Activated CD4-positive, alpha-beta T cell treated with anti-CD3 and anti-CD28 coated beads, Interleukin-2, amount 50 U/mL, for 16 hours (primary cell): ENCODE measurements around the gene CFAP57.
"Not testable (repeated sequence)": the region's sequence is repeated elsewhere in the genome, so short reads cannot be mapped to it uniquely, and the experiment has no call there.

Experiments used
- DNase-seq: peaks from one replicate; pipeline ENCODE4 v3.0.0-alpha.2; 2020

The CFAP57 gene

DNA sequence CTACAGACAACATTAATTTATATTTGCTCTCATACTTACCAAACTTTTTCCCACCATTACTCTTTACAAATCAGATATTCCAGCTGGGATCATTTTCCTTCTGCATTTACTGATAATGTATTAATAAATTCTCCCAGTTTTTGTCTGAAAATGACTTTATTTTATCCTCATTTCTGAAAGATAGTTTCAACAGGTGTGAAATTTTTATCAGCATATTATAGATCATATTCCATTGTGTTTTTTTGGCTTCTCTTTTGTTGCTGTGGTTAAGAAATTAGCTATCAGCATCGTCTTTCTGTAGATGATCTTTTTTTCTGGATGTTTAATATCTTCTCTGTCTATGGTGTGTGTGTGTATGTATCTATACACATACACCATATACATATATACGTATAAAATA is 2.7 kb downstream of the CFAP57 start:
- no peak for DNase-seq

DNA sequence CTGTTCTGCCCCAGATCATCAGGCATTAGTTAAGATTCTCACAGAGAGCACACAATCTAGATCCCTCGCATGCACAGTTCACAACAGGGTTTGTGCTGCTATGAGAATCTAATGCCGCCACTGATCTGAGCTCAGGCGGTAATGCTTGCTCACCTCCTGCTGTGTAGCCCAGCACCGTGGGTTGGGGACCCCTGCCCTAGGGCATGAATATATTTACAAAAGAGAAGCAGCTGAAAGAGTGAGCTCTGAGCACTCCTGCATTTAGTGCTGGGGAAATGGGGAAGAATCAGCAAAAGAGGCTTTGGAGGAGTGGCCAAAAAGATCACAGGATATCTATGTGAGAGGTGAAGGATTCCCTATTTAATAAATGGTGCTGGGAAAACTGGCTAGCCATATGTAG is 5.6 kb downstream of the CFAP57 start:
- no peak for DNase-seq

DNA sequence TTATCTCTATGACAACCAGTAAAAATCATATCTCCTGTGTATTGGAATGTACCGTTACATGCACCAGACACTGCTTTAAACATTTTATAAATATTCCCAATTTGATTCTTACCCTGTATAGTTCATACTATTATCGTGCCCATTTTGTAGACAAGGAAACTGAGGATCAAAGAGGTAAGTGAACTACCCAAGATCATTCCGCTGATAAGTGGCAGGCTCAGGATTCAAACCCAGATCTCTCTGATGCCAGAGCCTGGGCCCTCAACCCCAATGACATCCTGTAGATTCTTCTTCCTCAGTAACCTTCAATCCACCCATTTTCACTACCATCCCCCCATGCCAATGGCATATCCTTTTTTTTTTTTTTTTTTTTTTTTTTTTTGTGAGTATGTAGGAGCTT is 12.3 kb downstream of the CFAP57 start:
- DNase-seq = no peak

DNA sequence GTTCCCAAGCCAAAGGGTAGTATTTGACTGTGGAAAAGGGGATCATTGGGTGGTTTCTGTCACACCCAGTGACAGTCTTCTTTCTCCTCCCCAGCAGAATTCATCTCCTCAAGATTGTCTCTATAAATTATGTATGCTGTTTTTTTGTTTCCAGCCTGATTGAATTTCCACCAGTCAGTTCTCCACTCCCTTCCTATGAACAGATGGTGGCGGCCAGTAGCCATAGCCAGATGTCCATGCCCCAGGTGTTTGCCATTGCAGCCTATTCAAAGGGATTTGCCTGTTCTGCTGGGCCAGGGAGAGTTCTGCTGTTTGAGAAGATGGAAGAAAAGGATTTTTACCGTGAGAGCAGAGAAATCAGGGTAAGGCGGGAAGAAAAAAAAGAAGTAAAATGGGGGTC is 12.9 kb downstream of the CFAP57 start:
- no peak for DNase-seq

DNA sequence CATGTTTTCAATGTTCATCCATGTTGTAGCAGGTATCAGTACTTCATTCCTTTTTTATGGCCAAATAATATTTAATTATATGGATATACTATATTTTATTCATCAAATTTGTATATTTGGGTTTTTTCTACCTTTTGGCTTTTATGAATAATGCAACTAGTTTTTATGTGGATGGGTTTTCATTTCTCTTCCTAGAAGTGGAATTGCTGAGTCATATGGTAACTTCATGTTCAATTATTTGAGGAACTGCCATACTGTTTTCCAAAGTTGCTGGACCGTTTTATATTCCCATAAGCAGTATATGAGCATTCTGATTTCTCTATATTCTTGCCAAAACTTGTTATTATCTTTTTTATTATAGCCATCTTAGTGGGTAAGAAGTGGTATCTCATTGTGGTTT is 16.0 kb downstream of the CFAP57 start:
- no peak for DNase-seq

DNA sequence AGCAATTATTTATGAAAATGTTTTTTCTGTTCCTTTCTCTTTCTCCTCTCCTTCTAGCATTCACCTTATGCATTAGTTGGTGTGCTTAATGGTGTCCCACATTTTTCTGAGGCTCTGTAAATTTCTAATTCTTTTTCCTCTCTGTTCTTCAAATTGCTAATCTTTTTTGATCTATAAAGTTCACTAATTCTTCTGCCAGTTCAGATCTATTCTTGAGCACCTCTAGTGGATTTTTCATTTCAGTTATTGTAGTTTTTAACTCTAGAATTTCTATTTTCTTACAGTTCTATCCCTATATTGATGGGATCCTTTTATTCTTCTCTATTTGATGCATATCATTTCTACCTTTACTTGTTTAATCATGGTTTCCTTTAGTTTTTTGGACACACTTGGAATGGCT is 22.4 kb downstream of the CFAP57 start:
- DNase-seq = no peak

DNA sequence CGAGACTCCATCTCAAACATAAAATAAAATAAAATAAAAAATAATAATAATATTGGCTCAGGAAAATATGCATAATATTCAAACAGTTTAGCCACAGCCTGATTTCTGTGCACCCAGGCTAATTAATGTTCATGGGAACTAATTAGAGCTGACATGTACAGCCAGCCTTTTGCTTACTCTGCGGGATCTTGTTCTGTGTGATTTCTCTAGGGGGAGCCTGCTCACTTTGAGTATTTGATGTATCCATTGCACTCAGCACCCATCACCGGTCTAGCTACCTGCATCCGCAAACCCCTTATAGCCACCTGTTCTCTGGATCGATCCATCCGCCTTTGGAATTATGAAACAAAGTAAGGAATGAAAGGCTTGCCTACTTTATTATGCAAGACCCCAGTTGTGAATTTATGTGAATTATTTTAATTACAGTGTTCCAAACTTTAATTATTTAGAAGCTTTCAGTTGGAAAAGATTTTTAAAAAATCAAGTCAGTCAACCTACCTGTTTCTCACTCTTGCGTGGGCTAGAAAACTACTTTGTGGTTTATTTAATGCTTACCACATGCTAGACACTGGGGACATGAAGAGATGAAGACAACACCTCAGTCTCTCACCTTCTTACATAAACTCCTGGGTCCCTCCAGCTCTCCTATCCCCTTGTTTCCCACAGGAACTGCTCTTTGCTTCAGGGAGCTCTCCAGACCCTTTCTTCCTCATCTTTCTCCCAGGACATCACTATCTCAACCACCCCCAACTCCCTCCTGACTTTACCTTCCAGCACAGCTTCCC is 25.4 kb downstream of the CFAP57 start:
- no peak for DNase-seq

DNA sequence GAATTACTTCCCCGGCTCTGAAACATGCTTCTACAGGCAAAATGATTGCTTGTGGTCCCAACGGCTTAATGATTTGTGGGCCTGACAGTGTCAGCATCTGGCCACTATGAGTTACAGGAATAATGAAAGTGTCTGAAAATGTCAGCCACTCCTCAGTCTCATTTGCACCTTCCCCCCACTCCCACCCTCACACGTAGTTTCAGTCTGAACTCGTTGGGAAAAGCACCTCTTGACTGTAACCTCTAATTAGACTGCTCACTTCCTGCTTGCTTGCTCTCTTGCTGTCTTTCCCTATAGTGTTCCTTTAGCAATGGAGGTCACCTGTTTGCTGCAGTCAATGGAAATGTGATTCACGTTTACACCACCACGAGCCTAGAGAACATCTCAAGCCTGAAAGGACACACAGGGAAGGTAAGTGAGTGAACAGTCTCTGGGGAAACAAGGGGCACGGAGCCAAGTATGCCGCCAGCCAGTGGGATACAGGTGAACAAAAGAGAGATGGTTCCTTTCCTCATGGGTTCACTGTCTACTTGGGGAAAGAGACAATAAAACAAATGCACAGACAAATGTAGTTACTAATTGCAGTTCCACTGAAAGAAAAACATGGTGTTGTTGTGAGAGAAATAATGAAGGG is 27.1 kb downstream of the CFAP57 start:
- no peak for DNase-seq

DNA sequence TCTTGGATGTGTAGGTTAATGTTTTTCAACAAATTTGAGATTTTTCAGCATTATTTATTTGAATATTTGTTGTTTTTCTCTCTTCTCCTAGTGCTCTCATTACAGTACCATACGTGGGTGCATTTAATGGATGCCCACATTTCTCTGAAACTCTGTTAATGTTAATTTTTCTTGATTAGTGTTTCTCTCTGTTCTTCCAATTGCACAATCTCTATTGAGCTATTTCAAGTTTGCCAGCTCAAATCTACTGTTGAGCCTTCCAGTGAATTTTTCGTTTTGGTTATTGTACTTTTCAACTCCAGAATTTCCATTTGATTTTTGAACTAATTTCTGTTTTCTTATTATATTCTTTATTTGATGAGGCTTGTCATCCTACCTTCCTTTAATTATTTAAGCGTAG is 31.7 kb downstream of the CFAP57 start:
- no peak for DNase-seq

DNA sequence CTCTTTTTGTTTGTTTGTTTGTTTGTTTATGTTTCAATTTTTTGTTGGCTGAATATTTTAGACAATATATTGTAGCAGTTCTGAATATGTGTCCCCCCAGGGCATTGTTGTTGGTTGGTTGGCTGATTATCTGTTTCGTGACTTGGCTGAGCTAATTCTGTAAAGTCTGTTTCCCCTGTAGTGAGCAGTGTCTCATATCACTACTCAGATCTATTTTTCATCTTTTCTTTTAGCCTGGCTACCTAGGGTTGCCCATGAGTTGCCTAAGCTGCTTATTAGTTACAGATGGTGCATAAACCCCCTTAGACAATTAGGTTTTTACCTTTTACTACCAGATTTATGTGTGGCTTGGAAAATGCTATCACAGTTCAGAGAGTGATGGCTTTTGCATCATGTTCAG is 32.3 kb downstream of the CFAP57 start:
- DNase-seq = peak; percentile 26

DNA sequence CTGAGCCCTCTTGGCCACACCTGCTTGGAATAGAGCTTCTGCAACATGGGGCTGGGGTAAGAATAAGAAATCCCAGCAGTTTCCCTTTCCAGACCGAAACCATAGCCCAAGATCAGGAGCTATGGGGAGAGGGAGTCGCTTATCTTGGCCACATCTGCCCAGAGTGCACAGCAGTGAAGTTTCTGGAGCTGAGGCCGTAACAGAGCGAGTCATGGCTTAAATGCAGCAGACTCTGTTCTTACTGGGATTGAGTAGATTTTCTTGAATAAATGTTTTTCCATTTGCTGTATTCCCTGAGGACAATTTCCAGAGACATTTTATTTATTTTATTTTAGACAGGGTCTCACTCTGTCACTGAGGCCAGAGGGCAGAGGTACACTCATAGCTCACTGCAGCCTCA is 33.5 kb downstream of the CFAP57 start:
- no peak for DNase-seq

DNA sequence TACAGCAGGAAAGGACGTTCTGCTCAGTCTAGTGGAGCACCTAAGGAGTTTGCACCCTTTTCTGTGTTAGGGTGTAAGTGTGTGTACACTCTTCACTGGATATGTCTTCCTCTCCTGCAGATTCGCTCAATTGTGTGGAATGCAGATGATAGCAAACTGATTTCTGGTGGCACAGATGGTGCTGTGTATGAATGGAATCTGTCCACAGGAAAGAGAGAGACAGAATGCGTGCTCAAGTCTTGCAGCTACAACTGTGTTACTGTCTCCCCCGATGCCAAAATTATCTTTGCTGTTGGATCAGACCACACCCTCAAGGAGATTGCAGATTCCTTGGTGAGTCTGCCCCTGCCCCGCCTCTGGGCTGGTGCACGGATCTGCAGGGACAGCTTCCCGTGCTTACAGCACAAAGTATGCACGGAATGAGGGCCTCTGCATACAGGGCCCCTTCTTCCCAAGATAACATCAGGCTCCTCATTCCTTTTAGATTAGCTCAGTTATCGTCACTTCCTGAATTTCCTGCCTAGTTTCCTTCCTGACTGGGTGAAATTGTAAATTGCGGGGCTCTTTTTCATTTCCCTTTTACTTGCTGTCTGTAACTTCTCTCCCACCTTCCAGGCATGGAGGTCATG is 34.6 kb downstream of the CFAP57 start:
- no peak for DNase-seq

DNA sequence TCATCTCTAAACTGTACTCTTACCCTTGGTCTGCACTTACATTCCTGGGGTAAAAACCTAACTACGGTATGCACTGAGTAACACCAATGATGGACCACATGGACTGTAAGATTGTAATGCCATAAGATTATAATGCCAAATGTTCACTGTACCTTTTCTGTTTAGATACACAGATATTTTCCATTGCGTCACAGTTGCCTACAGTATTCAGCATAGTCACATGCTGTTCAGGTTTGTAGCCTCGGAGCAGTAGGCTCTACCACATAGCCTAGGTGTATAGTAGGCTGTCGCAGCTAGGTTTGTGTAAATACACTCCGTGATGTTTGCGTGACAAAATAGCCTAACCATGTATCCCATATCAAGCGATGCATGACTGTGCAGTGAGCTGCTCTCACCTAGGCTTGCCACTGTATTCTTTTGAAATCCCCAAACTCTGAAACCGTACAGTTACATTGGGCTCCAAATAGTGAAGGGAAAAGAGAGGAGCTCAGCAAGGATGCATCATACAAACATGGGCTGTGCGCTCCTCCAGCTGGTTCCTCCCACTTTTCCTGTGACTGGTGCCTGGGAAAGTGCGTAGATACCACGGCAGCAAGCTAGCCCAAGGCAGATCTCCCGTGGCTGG is 35.2 kb downstream of the CFAP57 start:
- no peak for DNase-seq

DNA sequence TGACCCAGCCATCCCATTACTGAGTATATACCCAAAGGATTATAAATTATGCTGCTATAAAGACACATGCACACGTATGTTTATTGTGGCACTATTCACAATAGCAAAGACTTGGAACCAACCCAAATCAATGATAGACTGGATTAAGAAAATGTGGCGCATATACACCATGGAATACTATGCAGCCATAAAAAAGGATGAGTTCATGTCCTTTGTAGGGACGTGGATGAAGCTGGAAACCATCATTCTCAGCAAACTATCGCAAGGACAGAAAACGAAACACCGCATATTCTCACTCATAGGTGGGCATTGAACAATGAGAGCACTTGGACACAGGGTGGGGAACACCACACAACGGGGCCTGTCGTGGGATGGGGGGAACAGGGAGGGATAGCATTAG is 36.1 kb downstream of the CFAP57 start:
- not testable (repeated sequence) for DNase-seq

DNA sequence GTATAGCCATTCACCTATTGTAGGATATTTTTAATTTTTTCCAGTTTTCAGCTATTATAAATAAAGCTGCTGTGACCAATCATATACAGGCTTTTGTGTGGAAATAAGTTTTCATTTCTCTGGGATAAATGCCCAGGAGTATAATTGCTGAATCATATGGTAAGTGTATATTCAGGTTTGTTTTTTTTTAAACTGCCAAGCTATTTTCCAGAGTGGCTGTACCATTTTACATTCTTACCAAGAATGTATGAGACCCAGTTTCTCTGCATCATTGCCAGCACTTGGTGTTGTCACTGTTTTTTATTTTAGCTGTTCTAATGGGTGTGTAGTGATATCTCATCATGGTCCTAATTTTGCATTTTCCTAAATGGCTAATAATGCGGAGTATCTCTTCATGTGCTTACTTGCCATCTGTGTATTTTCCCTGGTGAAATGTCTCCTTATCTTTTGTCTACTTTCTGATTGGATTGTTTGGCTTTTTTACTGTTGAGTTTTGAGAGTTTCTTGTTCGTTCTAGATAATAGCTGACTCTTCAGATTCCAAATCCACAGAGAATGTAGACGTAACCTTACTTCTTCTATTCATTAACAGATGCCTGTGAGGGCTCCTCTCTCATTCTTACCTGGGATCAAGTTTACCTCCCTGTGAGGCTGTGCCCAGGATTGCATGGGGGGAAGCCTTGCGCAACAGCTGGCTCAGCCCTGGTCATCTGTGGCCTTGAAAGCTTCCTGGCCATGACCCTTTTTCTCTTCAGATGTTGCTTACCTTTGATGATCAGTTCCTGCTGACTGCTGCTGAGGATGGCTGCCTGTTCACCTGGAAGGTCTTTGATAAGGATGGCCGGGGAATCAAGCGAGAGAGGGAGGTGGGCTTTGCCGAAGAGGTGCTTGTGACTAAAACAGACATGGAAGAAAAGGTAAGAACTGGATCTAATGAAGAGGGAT is 42.6 kb downstream of the CFAP57 start:
- DNase-seq = no peak

DNA sequence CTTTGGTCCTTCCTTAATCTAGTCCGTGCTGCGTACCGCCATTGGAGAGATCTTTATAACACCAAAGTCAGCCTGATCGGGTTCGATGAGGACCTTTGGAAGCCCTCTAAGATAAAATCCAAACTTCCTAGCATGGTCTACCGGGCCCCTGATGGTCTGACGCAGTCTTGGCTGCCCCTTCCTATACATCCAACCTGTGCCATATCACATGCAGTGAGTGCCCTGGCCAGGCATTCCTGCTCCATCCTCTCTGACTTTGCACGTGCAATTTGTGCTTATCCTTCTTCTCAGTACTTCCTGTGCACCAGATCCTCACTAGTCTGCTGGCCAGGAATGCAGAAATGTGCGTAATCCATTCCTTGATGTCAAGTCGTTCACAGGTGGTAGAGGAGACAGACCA is 45.6 kb downstream of the CFAP57 start:
- DNase-seq = no peak

DNA sequence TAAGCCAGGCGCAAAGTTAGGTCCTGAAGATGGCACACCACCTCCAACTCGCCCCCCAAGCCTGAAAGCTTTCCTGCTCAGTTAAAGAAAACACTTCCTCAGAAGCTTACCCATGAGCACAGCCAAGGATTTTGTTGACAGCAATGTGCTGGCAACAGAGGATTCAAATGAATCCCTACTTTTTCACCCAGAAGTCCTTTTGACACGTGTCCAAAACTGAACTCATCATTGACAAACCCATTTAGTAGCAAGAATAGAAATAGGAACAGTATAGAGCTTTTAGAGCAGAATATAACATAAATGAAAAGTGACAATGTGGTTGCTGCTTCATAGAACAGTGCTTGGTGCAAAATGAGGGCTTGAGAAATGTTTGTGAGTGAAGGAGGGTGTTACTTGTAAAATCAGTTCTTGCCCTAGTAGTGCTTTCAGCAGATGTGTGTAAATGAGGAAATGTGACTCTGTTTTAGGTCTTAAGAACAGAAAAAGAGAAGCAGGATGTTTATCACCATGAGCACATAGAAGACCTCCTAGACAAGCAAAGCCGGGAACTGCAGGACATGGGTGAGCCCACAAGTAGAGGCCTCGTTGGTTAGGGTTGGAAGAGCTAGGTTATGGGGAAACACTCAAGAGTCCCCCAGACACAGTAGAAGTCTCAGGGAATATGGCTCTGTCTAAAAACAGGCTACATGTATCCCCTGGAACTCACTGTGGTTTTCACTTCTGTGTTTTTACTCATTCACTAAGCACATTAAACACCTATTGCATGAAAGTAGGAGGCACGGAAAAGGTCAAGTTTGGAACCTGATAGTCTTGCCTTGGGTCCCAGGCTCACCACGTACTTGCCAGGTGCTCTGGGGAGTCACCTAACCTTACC is 49.0 kb downstream of the CFAP57 start:
- no peak for DNase-seq

DNA sequence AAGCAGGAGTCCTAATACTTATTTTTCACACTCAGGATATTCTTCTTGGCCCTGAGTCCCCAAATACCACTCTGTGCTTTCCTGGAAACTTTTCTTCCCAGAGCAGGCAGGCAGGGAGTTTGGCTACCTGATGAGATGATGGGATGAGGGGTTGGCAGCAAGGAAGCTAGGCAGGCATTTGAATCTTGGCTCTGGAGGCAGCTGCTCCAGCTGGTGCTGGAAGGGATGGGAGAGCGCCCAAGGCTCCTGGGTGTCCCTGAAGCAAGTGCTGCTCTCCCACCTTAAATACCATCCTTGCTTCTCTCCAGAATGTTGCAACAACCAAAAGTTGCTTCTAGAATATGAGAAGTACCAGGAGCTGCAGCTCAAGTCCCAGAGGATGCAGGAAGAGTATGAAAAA is 49.7 kb downstream of the CFAP57 start:
- no peak for DNase-seq

DNA sequence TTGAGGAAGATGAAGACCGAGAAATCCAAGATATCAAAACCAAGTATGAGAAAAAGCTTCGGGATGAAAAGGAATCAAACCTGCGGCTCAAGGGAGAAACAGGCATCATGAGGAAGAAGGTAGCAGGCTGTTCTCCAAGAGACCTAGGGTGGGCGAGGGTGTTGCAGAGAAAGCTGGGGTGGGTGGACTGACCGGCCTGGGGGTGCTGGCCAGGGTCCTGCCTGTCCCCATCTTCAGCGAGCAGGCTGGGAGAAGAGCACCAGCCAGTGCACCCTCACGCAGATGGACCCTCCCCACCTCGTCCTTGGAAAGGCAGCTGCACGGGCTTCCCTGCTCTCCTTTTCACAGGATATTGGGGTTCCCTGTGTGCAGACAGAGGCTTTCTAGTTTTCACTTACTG is 50.7 kb downstream of the CFAP57 start:
- DNase-seq = no peak

DNA sequence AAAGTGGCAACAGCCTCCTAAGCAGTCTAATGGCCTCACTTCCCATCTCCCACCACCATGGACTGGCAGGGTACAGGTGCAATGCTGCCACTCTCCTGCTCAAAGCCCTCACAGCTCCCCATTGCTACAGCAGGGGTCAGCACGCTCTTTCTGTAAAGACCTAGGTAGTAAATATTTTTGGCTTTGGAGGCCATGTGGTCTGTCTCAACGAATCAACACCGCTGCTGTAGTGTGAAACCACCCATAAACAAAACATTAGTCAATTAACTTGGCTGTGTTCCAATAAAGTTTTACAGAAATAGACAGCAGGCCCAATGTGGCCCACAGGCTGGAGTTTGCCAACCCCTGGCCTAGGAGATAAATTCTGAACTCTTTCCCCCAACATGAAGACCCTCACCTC is 53.0 kb downstream of the CFAP57 start:
- no peak for DNase-seq

DNA sequence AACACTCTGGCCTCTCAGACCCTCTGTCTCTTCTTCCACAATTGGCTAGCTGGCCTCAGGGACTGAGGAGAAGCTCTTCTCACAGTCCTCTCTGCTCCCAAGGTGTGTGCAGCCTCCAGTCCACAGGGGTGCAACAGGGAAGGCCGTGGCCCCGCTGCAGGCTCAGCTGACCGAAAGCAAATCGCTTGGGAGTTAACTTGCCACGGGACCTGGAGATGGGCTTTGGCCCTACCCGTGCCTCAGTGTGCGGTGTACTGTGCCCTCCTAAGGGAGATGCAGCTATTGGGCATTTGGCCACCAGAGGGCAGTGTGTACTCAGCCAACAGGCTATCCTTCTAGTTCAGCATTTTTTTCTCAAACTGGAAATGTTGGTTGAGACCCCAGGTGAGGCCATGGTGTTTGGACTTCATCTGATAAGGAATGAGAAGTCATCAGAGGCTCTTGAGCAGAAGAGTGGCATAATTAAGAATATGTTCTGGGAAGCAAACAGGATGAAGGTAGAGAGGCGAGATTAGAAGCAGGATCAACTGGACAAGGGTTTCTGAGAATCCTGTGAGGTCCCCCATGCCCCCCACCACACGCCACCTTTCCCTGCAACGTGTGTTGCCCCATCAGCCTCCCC is 55.1 kb downstream of the CFAP57 start:
- peak; percentile 81 for DNase-seq
